NCI-H1436 (cell line): ENCODE results near the gene SPACA7.
A peak's percentile ranks its signal among the peaks of the same experiment; 100 is the strongest.
"Not testable (repeated sequence)": the region's sequence is repeated elsewhere in the genome, so short reads cannot be mapped to it uniquely, and the experiment has no call there.

Source experiments
- DNase-seq: peaks from one replicate; lab custom pipeline; 2025; lab: John Stamatoyannopoulos, UW

Gene SPACA7

GRCh38 chr13:112424098-112424497 is 47.9 kb downstream of the SPACA7 start:
- DNase-seq = no peak

GRCh38 chr13:112428704-112429103 is 52.5 kb downstream of the SPACA7 start:
- DNase-seq = no peak

- DNase-seq = no peak
These were observed 55.6 kb downstream of the SPACA7 start for GRCh38 chr13:112431734-112432133.

GRCh38 chr13:112432734-112433133 is 56.6 kb downstream of the SPACA7 start:
- not testable (repeated sequence) for DNase-seq

- not testable (repeated sequence) for DNase-seq
These were observed 57.4 kb downstream of the SPACA7 start for GRCh38 chr13:112433517-112433916.

- DNase-seq = no peak
These were observed 57.9 kb downstream of the SPACA7 start for GRCh38 chr13:112434032-112434431.

GRCh38 chr13:112434937-112435523 is 58.9 kb downstream of the SPACA7 start:
- no peak for DNase-seq

- DNase-seq = no peak
These were observed 59.8 kb downstream of the SPACA7 start for GRCh38 chr13:112435973-112436372.

- DNase-seq = no peak
These were observed 61.9 kb downstream of the SPACA7 start for GRCh38 chr13:112438094-112438493.

GRCh38 chr13:112438515-112438914 is 62.4 kb downstream of the SPACA7 start:
- DNase-seq = no peak

GRCh38 chr13:112441226-112441625 is 65.1 kb downstream of the SPACA7 start:
- no peak for DNase-seq

- no peak for DNase-seq
These were observed 65.7 kb downstream of the SPACA7 start for GRCh38 chr13:112441779-112442310.

- peak; percentile 34 for DNase-seq
These were observed 66.4 kb downstream of the SPACA7 start for GRCh38 chr13:112442483-112443090.

- DNase-seq = no peak
These were observed 67.2 kb downstream of the SPACA7 start for GRCh38 chr13:112443191-112443994.

- peak; percentile 51 for DNase-seq
These were observed 67.8 kb downstream of the SPACA7 start for GRCh38 chr13:112443995-112444311.

- no peak for DNase-seq
These were observed 68.6 kb downstream of the SPACA7 start for GRCh38 chr13:112444416-112445399.

- no peak for DNase-seq
These were observed 69.5 kb downstream of the SPACA7 start for GRCh38 chr13:112445411-112446271.

- no peak for DNase-seq
These were observed 70.2 kb downstream of the SPACA7 start for GRCh38 chr13:112446347-112446861.

- no peak for DNase-seq
These were observed 70.7 kb downstream of the SPACA7 start for GRCh38 chr13:112446867-112447266.

GRCh38 chr13:112447306-112447705 is 71.2 kb downstream of the SPACA7 start:
- DNase-seq = no peak
